Lung (tissue), 12 donors: ENCODE measurements around the gene GPRIN1. TPM values are rescaled to one million over a fixed set of nuclear protein-coding genes. Genes with fewer than 3 reads are reported as not detected.

Experiments used
- ATAC-seq: fragments of 200-7000 bp; cut with Tn5 transposase; one replicate; pipeline ENCODE4 v1.9.1; 2020; ENCODE audit warnings: moderate number of reproducible peaks; ENCODE audit not compliant: insufficient read depth, low FRiP score
- DNase-seq, 3 donors: peaks; one replicate each; pipeline ENCODE4 v3.0.0-alpha.2; 2013 to 2017
- H3K27ac ChIP-seq, 2 donors: one replicate each; pipeline ENCODE4 v1.5.1; 2013; ENCODE audit warnings: mild to moderate bottlenecking in 2 of 2, moderate library complexity in 2 of 2, control low read depth in 1 of 2, inconsistent platforms in 1 of 2, low read depth in 1 of 2, low read length in 1 of 2
- H3K27me3 ChIP-seq, 3 donors: one replicate each; pipeline ENCODE4 v1.5.1; 2013; ENCODE audit warnings: low read length in 2 of 3; ENCODE audit not compliant: control insufficient read depth in 3 of 3, insufficient read depth in 3 of 3
- H3K36me3 ChIP-seq, 4 donors: one replicate each; pipeline ENCODE4 v1.5.1; 2013; ENCODE audit warnings: low read length in 4 of 4, mild to moderate bottlenecking in 1 of 4, moderate library complexity in 1 of 4; ENCODE audit not compliant: control insufficient read depth in 4 of 4, insufficient read depth in 4 of 4
- H3K4me1 ChIP-seq, 5 donors: one replicate each; pipeline ENCODE4 v1.5.1; 2013; ENCODE audit warnings: low read length in 5 of 5, mild to moderate bottlenecking in 2 of 5, moderate library complexity in 1 of 5; ENCODE audit not compliant: control insufficient read depth in 5 of 5, insufficient read depth in 5 of 5
- H3K4me3 ChIP-seq: one replicate; pipeline ENCODE4 v1.5.1; 2013; ENCODE audit warnings: mild to moderate bottlenecking, control low read depth, moderate library complexity
- H3K9ac ChIP-seq, 2 donors: one replicate each; pipeline ENCODE4 v1.5.1; 2013; ENCODE audit warnings: low read length in 2 of 2, control low read depth in 1 of 2; ENCODE audit not compliant: insufficient read depth in 1 of 2
- H3K9me3 ChIP-seq, 4 donors: one replicate each; pipeline ENCODE4 v1.5.1; 2013; ENCODE audit warnings: low read length in 3 of 4, mild to moderate bottlenecking in 1 of 4, moderate library complexity in 1 of 4; ENCODE audit not compliant: control insufficient read depth in 4 of 4, insufficient read depth in 3 of 4
- CTCF ChIP-seq: IDR thresholded peaks from 2 replicates; pipeline ENCODE4 v1.5.1; 2012; ENCODE audit warnings: mild to moderate bottlenecking; ENCODE audit errors: control extremely low read depth, extremely low read depth
- WGBS, 2 donors: extraction: QIAGEN DNeasy Blood & Tissue Kit; methylation state at CpG; one replicate each; pipeline ENCODE4 v1.1.7; 2013; 5-methylcytosine and 5-hydroxymethylcytosine counted together
- polyA plus RNA-seq, 2 donors: library from polyadenylated mRNA; stranded (reverse); fragments of 200-250 nt; gene quantifications; one replicate each; pipeline ENCODE4 v1.2.1, GENCODE V29; 2013
- total RNA-seq, 2 donors: library from RNA; depleted of rRNA in 1 of 2; stranded (reverse); fragments of >200 nt in 1 of 2; gene quantifications; one replicate each; pipeline ENCODE4 v1.2.1, GENCODE V29; 2014 to 2021
- donor health status: control.
- donor health status: control.
- donor health status: Bipolar disorder and iron deficiency.
- donor health status: healthy.
- donor health status: DM: yes; HTN: yes; CAD: no.

GPRIN1 gene
- total and polyA plus RNA-seq, 4 donors = 0.39 to 1.1 (median 0.82) TPM

GRCh38 chr5:176565760-176566288 lies 44.1 kb downstream of the GPRIN1 start:
- Histone ChIP-seq H3K4me1 (no peaks in the 10 kb centered on the region), H3K4me3 (no peak overlapping the region), H3K36me3 (no peaks in the 10 kb centered on the region), H3K27ac (no peak overlapping the region), H3K9me3 (peaks cover 0 to 8% (median 0%) of the 10 kb centered on the region in 4 donors), H3K27me3 (no peaks in the 10 kb centered on the region), H3K9ac (no peak overlapping the region)
- DNase-seq (no peak), ATAC-seq (no peak)
- 62 to 71% methylated on average over 6 of the region's 6 CpGs for WGBS, 2 donors
- TF ChIP-seq CTCF = no peak

- peaks cover 0 to 8% (median 0%) of the 10 kb centered on the region in 4 donors for H3K9me3 ChIP-seq
These were observed 46.0 kb downstream of the GPRIN1 start for GRCh38 chr5:176564002-176564401.

GRCh38 chr5:176562189-176562588 lies 47.8 kb downstream of the GPRIN1 start:
- WGBS, 2 donors = 58 to 66% methylated on average over 10 of the region's 10 CpGs
- Histone ChIP-seq H3K4me1 (no peaks in the 10 kb centered on the region), H3K4me3 (no peak overlapping the region), H3K36me3 (no peaks in the 10 kb centered on the region), H3K9me3 (peaks cover 0 to 5% (median 0%) of the 10 kb centered on the region in 4 donors), H3K27me3 (no peaks in the 10 kb centered on the region), H3K27ac (no peak overlapping the region), H3K9ac (no peak overlapping the region)
- DNase-seq = no peak
- no peak for TF ChIP-seq CTCF
- ATAC-seq = no peak

More at GRCh38 chr5:176564002-176564401, 46.0 kb downstream of the GPRIN1 start:
- H3K9ac ChIP-seq = no peak overlapping the region
- no peak for ATAC-seq
- no peaks in the 10 kb centered on the region for H3K27me3 ChIP-seq
- DNase-seq = no peak
- WGBS, 2 donors = 76 to 89% methylated on average over 10 of the region's 10 CpGs
- TF ChIP-seq CTCF = no peak
- H3K36me3 ChIP-seq = no peaks in the 10 kb centered on the region
- H3K4me1 ChIP-seq = no peaks in the 10 kb centered on the region
- H3K4me3 ChIP-seq = no peak overlapping the region
- H3K27ac ChIP-seq = no peak overlapping the region

GRCh38 chr5:176561259-176561658 lies 48.7 kb downstream of the GPRIN1 start:
- Histone ChIP-seq H3K36me3 (no peaks in the 10 kb centered on the region), H3K4me1 (no peaks in the 10 kb centered on the region), H3K4me3 (no peak overlapping the region), H3K9ac (no peak overlapping the region), H3K9me3 (peaks cover 0 to 1% (median 0%) of the 10 kb centered on the region in 4 donors), H3K27ac (no peak overlapping the region), H3K27me3 (no peaks in the 10 kb centered on the region)
- DNase-seq (no peak), ATAC-seq (no peak)
- 90 to 97% methylated on average over 3 of the region's 3 CpGs for WGBS, 2 donors
- TF ChIP-seq CTCF = no peak
